NCI-H1436 (cell line): ENCODE measurements around the gene SLC5A2.
"Not testable (repeated sequence)": the region's sequence is repeated elsewhere in the genome, so short reads cannot be mapped to it uniquely, and the experiment has no call there.

Experiments used
- DNase-seq: peaks from one replicate; lab custom pipeline; 2025; lab: John Stamatoyannopoulos, UW

Gene SLC5A2

GRCh38 chr16:31529108-31529936, 46.4 kb downstream of the SLC5A2 start:
- no peak for DNase-seq

- no peak for DNase-seq
Measured at GRCh38 chr16:31529937-31530312, 47.0 kb downstream of the SLC5A2 start.

- no peak for DNase-seq
Measured at GRCh38 chr16:31530405-31530804, 47.5 kb downstream of the SLC5A2 start.

- no peak for DNase-seq
Measured at GRCh38 chr16:31531096-31531495, 48.2 kb downstream of the SLC5A2 start.

- DNase-seq: no peak
Measured at GRCh38 chr16:31532120-31532519, 49.2 kb downstream of the SLC5A2 start.

- DNase-seq: no peak
Measured at GRCh38 chr16:31532896-31533295, 50.0 kb downstream of the SLC5A2 start.

GRCh38 chr16:31535737-31536136, 52.8 kb downstream of the SLC5A2 start:
- DNase-seq: no peak

GRCh38 chr16:31536804-31537361, 54.0 kb downstream of the SLC5A2 start:
- no peak for DNase-seq

- DNase-seq: no peak
Measured at GRCh38 chr16:31537362-31538242, 54.7 kb downstream of the SLC5A2 start.

- DNase-seq: not testable (repeated sequence)
Measured at GRCh38 chr16:31538243-31538598, 55.3 kb downstream of the SLC5A2 start.

- not testable (repeated sequence) for DNase-seq
Measured at GRCh38 chr16:31539762-31540161, 56.8 kb downstream of the SLC5A2 start.
